ENCODE results near the gene CR1.
"Not testable (repeated sequence)": the region's sequence is repeated elsewhere in the genome, so short reads cannot be mapped to it uniquely, and the experiment has no call there.

The CR1 gene

GRCh38 chr1:207669528-207670009 is 173.6 kb downstream of the CR1 start:
- H3K36me3 ChIP-seq (ENCODE audit: control insufficient read depth, low read depth, low read length), result no peaks in the 10 kb centered on the region
- peaks cover 3% of the 10 kb centered on the region for H3K4me1 ChIP-seq (ENCODE audit: control insufficient read depth, low read depth, low read length)
- H3K9me3 ChIP-seq (ENCODE audit: control insufficient read depth, low read depth, low read length), result no peaks in the 10 kb centered on the region
- no peak overlapping the region for H3K4me3 ChIP-seq (ENCODE audit: low read length)
- H3K27ac ChIP-seq (ENCODE audit: low read length), result no peak overlapping the region
- no peak overlapping the region for H3K9ac ChIP-seq (ENCODE audit: low read length)
- H3K27me3 ChIP-seq (ENCODE audit: control insufficient read depth, insufficient read depth, low read length), result no peaks in the 10 kb centered on the region

- no peak overlapping the region for H3K27ac ChIP-seq (ENCODE audit: low read length)
- H3K9ac ChIP-seq (ENCODE audit: low read length), result no peak overlapping the region
Observed at GRCh38 chr1:207670192-207670591, 174.2 kb downstream of the CR1 start.

GRCh38 chr1:207670997-207671396 is 175.0 kb downstream of the CR1 start:
- no peaks in the 10 kb centered on the region for H3K36me3 ChIP-seq (ENCODE audit: control insufficient read depth, low read depth, low read length)
- H3K27ac ChIP-seq (ENCODE audit: low read length), result no peak overlapping the region
- no peaks in the 10 kb centered on the region for H3K27me3 ChIP-seq (ENCODE audit: control insufficient read depth, insufficient read depth, low read length)
- no peak overlapping the region for H3K9ac ChIP-seq (ENCODE audit: low read length)
- H3K4me1 ChIP-seq (ENCODE audit: control insufficient read depth, low read depth, low read length), result peaks cover 3% of the 10 kb centered on the region
- H3K4me3 ChIP-seq (ENCODE audit: low read length), result no peak overlapping the region
- H3K9me3 ChIP-seq (ENCODE audit: control insufficient read depth, low read depth, low read length), result no peaks in the 10 kb centered on the region

More at GRCh38 chr1:207670192-207670591, 174.2 kb downstream of the CR1 start:
- H3K36me3 ChIP-seq (ENCODE audit: control insufficient read depth, low read depth, low read length), result no peaks in the 10 kb centered on the region
- no peaks in the 10 kb centered on the region for H3K9me3 ChIP-seq (ENCODE audit: control insufficient read depth, low read depth, low read length)
- no peaks in the 10 kb centered on the region for H3K27me3 ChIP-seq (ENCODE audit: control insufficient read depth, insufficient read depth, low read length)
- H3K4me3 ChIP-seq (ENCODE audit: low read length), result no peak overlapping the region
- peaks cover 3% of the 10 kb centered on the region for H3K4me1 ChIP-seq (ENCODE audit: control insufficient read depth, low read depth, low read length)

GRCh38 chr1:207672522-207673130 is 176.7 kb downstream of the CR1 start:
- Histone ChIP-seq H3K4me3 (ENCODE audit: low read length) (no peak overlapping the region), H3K4me1 (ENCODE audit: control insufficient read depth, low read depth, low read length) (peaks cover 3% of the 10 kb centered on the region), H3K36me3 (ENCODE audit: control insufficient read depth, low read depth, low read length) (no peaks in the 10 kb centered on the region), H3K27me3 (ENCODE audit: control insufficient read depth, insufficient read depth, low read length) (no peaks in the 10 kb centered on the region), H3K27ac (ENCODE audit: low read length) (no peak overlapping the region), H3K9me3 (ENCODE audit: control insufficient read depth, low read depth, low read length) (no peaks in the 10 kb centered on the region), H3K9ac (ENCODE audit: low read length) (no peak overlapping the region)

GRCh38 chr1:207673399-207673798 is 177.4 kb downstream of the CR1 start:
- no peak overlapping the region for H3K9ac ChIP-seq (ENCODE audit: low read length)
- H3K27me3 ChIP-seq (ENCODE audit: control insufficient read depth, insufficient read depth, low read length), result no peaks in the 10 kb centered on the region
- no peaks in the 10 kb centered on the region for H3K36me3 ChIP-seq (ENCODE audit: control insufficient read depth, low read depth, low read length)
- no peak overlapping the region for H3K4me3 ChIP-seq (ENCODE audit: low read length)
- H3K9me3 ChIP-seq (ENCODE audit: control insufficient read depth, low read depth, low read length), result no peaks in the 10 kb centered on the region
- no peak overlapping the region for H3K27ac ChIP-seq (ENCODE audit: low read length)
- H3K4me1 ChIP-seq (ENCODE audit: control insufficient read depth, low read depth, low read length), result peaks cover 3% of the 10 kb centered on the region

- H3K4me3 ChIP-seq (ENCODE audit: low read length), result no peak overlapping the region
- H3K27ac ChIP-seq (ENCODE audit: low read length), result no peak overlapping the region
- no peaks in the 10 kb centered on the region for H3K27me3 ChIP-seq (ENCODE audit: control insufficient read depth, insufficient read depth, low read length)
- H3K9ac ChIP-seq (ENCODE audit: low read length), result no peak overlapping the region
- no peaks in the 10 kb centered on the region for H3K9me3 ChIP-seq (ENCODE audit: control insufficient read depth, low read depth, low read length)
- peaks cover 3% of the 10 kb centered on the region for H3K4me1 ChIP-seq (ENCODE audit: control insufficient read depth, low read depth, low read length)
- no peaks in the 10 kb centered on the region for H3K36me3 ChIP-seq (ENCODE audit: control insufficient read depth, low read depth, low read length)
Observed at GRCh38 chr1:207676153-207676552, 180.2 kb downstream of the CR1 start.

- not testable (repeated sequence) for H3K9ac ChIP-seq (ENCODE audit: low read length); H3K27ac ChIP-seq (ENCODE audit: low read length); H3K4me1 ChIP-seq (ENCODE audit: control insufficient read depth, low read depth, low read length); H3K27me3 ChIP-seq (ENCODE audit: control insufficient read depth, insufficient read depth, low read length); H3K9me3 ChIP-seq (ENCODE audit: control insufficient read depth, low read depth, low read length); H3K36me3 ChIP-seq (ENCODE audit: control insufficient read depth, low read depth, low read length); H3K4me3 ChIP-seq (ENCODE audit: low read length)
Observed at GRCh38 chr1:207680590-207681388, 184.8 kb downstream of the CR1 start.

- not testable (repeated sequence) for H3K4me1 ChIP-seq (ENCODE audit: control insufficient read depth, low read depth, low read length); H3K9me3 ChIP-seq (ENCODE audit: control insufficient read depth, low read depth, low read length); H3K36me3 ChIP-seq (ENCODE audit: control insufficient read depth, low read depth, low read length); H3K9ac ChIP-seq (ENCODE audit: low read length); H3K27ac ChIP-seq (ENCODE audit: low read length); H3K27me3 ChIP-seq (ENCODE audit: control insufficient read depth, insufficient read depth, low read length); H3K4me3 ChIP-seq (ENCODE audit: low read length)
Observed at GRCh38 chr1:207682872-207683434, 187.0 kb downstream of the CR1 start.

GRCh38 chr1:207690551-207690950 is 194.6 kb downstream of the CR1 start:
- not testable (repeated sequence) for H3K9ac ChIP-seq (ENCODE audit: low read length); H3K4me1 ChIP-seq (ENCODE audit: control insufficient read depth, low read depth, low read length); H3K27me3 ChIP-seq (ENCODE audit: control insufficient read depth, insufficient read depth, low read length); H3K9me3 ChIP-seq (ENCODE audit: control insufficient read depth, low read depth, low read length); H3K27ac ChIP-seq (ENCODE audit: low read length); H3K4me3 ChIP-seq (ENCODE audit: low read length); H3K36me3 ChIP-seq (ENCODE audit: control insufficient read depth, low read depth, low read length)

- H3K36me3 ChIP-seq (ENCODE audit: control insufficient read depth, low read depth, low read length), result no peaks in the 10 kb centered on the region
- H3K9me3 ChIP-seq (ENCODE audit: control insufficient read depth, low read depth, low read length), result no peaks in the 10 kb centered on the region
- H3K9ac ChIP-seq (ENCODE audit: low read length), result no peak overlapping the region
- H3K27ac ChIP-seq (ENCODE audit: low read length), result no peak overlapping the region
- H3K4me1 ChIP-seq (ENCODE audit: control insufficient read depth, low read depth, low read length), result no peaks in the 10 kb centered on the region
- no peaks in the 10 kb centered on the region for H3K27me3 ChIP-seq (ENCODE audit: control insufficient read depth, insufficient read depth, low read length)
- H3K4me3 ChIP-seq (ENCODE audit: low read length), result no peak overlapping the region
Observed at GRCh38 chr1:207691010-207691409, 195.1 kb downstream of the CR1 start.
